AG04449 (cell line): ENCODE measurements around the gene RNF14.
A peak's percentile ranks its signal among the peaks of the same experiment; 100 is the strongest.

ENCODE experiments used
- CTCF ChIA-PET: fragments of 350-600 bp; formaldehyde crosslinking; extraction: SDS; loops from one replicate; lab custom pipeline; 2021; ENCODE audit warnings: antibody characterized with exemption; lab: Yijun Ruan, JAX
- POLR2A ChIA-PET: fragments of 400-600, 350-600 bp; formaldehyde crosslinking; extraction: SDS; loops from one replicate; lab custom pipeline; 2020; ENCODE audit warnings: antibody characterized with exemption, inconsistent platforms; lab: Yijun Ruan, JAX
- DNase-seq: peaks from one replicate; pipeline ENCODE4 v3.0.0-alpha.2; 2010; ENCODE audit warnings: low read depth, low spot score
- H3K4me3 ChIP-seq: 2 replicates; pipeline ENCODE4 v1.5.1; 2011; ENCODE audit warnings: low read depth, mild to moderate bottlenecking, control low read depth, low read length
- TF ChIP-seq, protein P1 (sequence below): IDR thresholded peaks from one replicate; pipeline ENCODE4 v1.5.1; 2011; ENCODE audit warnings: mild to moderate bottlenecking, moderate library complexity, low read length, control low read depth, inconsistent platforms; ENCODE audit not compliant: insufficient read depth; ENCODE audit errors: missing control alignments

Gene RNF14

DNA sequence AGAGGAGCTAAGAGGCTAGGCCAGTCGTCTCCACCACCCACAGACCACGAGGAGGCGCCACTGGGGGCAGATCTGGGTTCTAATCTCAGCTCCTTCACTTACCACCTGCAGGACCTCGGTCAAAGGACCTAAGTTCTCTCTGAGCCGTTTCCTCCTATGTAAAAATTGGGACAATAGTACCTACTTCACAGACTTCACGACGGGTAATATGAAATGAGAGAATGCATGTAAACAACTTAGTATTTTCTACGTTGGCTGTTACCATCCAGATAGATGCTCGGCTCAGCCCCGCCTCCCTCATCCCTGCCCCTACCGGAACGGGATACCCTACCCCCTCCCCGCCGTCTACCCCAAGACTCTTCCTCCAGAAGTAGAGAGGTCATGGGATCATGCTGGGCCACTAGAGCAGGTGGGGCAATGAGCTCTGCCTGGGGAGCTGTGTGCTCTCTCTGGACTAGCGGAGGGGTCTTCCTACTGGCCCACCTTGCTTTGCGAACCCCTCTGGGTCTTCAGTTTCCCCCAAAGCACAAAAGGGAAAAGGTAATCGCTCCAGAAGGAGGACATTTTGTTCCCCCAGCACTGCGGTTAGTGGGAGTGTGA is 43.4 kb downstream of the RNF14 start:
- CTCF ChIA-PET: interaction anchor here (0.9 to 8.5 kb wide), 19 partner anchors 9 to 365 kb away, joined by 3 to 128 read pairs (median 6); partner anchors contain the start of gene RNF14
- POLR2A ChIA-PET: interaction anchor here (1.4 to 2.0 kb wide), 3 partner anchors 13 to 131 kb away, joined by 3 to 5 read pairs (median 5); partner anchors contain the start of gene NDFIP1
- peak overlapping the region; percentile 77 for H3K4me3 ChIP-seq
- TF ChIP-seq, protein P1, sequence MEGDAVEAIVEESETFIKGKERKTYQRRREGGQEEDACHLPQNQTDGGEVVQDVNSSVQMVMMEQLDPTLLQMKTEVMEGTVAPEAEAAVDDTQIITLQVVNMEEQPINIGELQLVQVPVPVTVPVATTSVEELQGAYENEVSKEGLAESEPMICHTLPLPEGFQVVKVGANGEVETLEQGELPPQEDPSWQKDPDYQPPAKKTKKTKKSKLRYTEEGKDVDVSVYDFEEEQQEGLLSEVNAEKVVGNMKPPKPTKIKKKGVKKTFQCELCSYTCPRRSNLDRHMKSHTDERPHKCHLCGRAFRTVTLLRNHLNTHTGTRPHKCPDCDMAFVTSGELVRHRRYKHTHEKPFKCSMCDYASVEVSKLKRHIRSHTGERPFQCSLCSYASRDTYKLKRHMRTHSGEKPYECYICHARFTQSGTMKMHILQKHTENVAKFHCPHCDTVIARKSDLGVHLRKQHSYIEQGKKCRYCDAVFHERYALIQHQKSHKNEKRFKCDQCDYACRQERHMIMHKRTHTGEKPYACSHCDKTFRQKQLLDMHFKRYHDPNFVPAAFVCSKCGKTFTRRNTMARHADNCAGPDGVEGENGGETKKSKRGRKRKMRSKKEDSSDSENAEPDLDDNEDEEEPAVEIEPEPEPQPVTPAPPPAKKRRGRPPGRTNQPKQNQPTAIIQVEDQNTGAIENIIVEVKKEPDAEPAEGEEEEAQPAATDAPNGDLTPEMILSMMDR: peak; percentile 48
- no peak for DNase-seq

DNA sequence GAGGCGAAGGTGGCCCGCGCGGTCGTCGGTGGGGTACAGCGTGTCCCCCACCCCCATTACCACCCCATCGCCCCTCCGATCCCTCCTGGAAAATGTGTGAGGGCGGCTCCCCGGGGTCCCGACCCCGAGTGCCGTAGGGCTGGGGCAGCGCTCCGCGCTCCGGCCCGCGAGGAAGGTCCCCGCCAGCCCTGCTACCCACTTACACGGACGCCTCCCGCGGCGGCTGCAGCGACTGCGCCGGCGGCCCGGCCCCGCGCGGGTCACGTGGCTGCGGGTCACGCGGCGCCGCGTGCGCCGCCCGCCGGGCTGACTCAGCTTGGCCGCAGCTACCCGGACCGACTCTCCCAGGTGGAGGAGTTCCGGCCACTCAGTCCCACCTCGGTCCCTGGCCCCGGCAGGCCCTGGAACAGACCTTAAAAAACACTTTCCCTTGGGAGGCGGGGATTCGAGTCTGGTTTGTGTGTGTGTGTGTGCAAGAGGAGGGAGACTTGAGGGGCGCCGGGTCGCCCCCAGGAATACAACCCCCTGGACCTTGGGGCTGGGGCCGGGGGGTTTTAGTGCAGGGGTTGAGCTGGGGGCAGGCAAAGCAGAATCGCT is 44.0 kb downstream of the RNF14 start, which contains the start of gene GNPDA1:
GNPDA1 (minus strand) TSS at position 236 of the 597 bp plus-strand sequence. CDS start 992 bp downstream, outside the sequence.
- TF ChIP-seq, protein P1: no peak
- POLR2A ChIA-PET: interaction anchor here (1.4 to 2.0 kb wide), 3 partner anchors 12 to 131 kb away, joined by 3 to 5 read pairs (median 5); partner anchors contain the start of gene NDFIP1
- no peak for DNase-seq
- peak within 1 kb of the TSS; percentile 77 for H3K4me3 ChIP-seq
- CTCF ChIA-PET: interaction anchor here (1.1 to 8.5 kb wide), 18 partner anchors 8 to 366 kb away, joined by 3 to 128 read pairs (median 9); partner anchors contain the start of gene RNF14

DNA sequence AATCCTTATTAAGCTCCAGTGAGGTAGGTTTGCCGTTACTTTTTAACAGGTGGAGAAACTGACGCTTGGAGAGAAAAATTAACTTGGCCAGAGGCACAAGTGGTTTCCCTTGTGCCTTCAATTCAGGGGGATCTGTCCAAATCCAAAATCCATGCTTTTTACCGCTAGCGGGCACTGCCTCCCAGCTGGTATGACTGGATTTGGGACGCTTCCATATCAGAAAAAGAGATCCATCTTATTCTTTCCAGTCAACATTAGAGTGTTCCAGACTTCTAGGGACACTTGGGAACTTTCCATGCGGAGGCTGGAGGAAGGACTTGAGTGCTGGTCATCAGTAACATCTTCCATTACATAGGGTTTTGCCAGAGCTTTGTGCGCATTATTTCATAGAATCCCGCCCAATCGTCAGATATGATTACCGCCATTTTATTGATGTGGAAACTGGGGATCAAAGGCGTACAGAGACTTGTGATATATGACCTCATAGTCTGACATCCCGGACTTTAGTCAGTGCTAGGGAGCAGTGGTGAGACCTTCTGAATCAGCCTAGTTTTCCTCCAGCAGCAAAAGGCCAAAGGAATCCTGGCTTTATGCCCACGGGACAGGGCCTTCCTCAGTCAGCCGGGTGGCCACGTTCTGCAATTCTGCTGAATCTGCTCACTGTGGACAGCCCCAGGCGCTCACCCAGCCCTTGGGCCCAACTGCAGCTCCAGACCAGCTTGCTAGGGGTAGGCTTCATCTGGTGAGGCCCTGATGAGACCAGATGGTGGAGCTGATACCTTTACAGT is 45.0 kb downstream of the RNF14 start:
- ChIA-PET CTCF (interaction anchor here (0.7 to 8.5 kb wide), 26 partner anchors 10 to 573 kb away, joined by 3 to 128 read pairs (median 6); partner anchors contain the start of gene RNF14), POLR2A (no interaction called here)
- H3K4me3 ChIP-seq: no peak overlapping the region
- TF ChIP-seq, protein P1: no peak
- DNase-seq: no peak

- TF ChIP-seq, protein P1: peak; percentile 29
- no peak overlapping the region for H3K4me3 ChIP-seq
- no peak for DNase-seq
- CTCF ChIA-PET: interaction anchor here (0.7 to 8.5 kb wide), 28 partner anchors 9 to 572 kb away, joined by 3 to 128 read pairs (median 5); partner anchors contain the start of gene RNF14
- POLR2A ChIA-PET: interaction anchor here (1.2 kb wide), 1 partner anchor 46 kb away, joined by 3 read pairs; no protein-coding TSS in a partner anchor
Measured at GRCh38 chr5:142014911-142015584, 46.1 kb downstream of the RNF14 start.

GRCh38 chr5:142015781-142016533 is 47.1 kb downstream of the RNF14 start:
- POLR2A ChIA-PET: interaction anchor here (1.2 kb wide), 1 partner anchor 47 kb away, joined by 3 read pairs; no protein-coding TSS in a partner anchor
- no peak overlapping the region for H3K4me3 ChIP-seq

More at GRCh38 chr5:142015781-142016533, 47.1 kb downstream of the RNF14 start:
- CTCF ChIA-PET: interaction anchor here (0.7 to 8.5 kb wide), 23 partner anchors 8 to 351 kb away, joined by 3 to 128 read pairs (median 5); partner anchors contain the start of gene RNF14
- TF ChIP-seq, protein P1: no peak
- no peak for DNase-seq
